ENCODE data around the gene CAMK4.

CAMK4 gene

DNA sequence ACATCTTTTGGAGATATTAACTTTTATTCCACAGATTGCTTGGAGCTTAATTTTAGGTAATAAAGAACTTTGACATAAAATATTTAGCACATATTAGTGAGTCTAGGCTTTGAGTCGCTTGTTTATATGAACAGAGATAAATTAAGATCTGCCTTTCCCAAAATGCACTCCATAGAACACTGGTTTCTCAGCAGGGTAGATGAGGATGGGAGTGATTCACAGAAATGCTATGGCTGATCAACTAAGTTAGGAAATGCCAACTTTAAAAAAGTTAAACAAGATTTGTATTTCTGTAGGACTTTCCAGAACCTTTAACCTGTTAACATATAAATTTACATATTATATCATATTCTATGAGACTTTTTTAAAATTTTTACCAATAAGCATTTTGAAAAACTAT is 222.9 kb downstream of the CAMK4 start:
- no peak for DNase-seq

DNA sequence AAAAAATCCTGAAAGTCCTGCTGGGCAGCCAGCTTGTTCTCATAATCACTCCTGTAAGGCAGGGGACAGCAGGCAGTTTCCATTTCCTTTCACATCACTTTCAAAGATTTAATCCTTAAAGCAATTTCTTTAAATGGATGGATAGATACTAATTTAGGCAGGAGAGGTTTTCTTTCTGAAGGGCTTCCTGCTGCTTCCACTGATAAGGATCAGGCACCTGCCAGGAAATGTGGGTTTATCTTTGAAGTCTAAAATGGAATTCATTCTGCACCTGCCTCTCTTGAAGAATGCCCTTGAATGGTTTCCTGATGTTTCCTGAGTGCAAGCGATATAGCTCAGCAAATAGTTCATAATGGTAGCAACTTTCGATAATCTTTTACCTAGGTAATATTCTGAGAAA is 223.6 kb downstream of the CAMK4 start:
- DNase-seq: no peak

DNA sequence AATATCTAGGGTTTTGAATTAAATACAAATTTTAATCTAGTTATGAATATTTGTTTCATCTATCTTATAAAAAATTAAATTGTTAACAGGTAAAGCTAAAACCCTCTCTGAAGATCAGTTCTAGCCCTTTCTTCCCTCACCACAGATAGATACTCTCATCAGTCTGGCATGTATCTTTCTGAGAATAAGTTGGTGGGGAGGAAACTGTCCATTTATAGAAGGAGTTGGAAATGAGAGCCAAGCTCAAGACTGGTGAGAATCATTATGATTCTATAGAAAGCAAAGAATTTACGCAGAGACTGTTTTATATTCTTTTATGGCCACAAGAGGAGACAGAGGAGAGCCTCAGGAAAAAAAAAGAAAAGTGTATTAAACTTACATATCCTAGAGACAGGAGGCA is 229.1 kb downstream of the CAMK4 start:
- DNase-seq: no peak

DNA sequence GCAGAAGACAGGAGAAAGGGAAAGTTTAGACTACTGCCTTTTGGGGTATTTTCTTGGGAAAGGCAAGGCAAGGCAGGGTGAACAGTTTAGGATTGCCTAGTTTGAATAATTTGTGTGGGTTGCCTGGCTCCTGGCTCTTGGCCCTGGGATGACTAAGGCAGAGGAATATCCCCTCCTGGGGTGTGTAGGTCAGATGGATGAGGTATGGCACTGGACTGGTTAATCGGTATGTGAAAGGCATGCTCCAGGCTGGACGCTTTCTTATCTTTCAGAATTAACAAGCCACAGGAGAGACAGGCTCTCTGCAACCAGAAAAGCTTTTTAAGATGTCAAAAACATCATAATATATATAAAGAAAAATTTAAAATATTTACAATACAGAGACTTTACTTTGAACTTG is 229.6 kb downstream of the CAMK4 start:
- DNase-seq: no peak

DNA sequence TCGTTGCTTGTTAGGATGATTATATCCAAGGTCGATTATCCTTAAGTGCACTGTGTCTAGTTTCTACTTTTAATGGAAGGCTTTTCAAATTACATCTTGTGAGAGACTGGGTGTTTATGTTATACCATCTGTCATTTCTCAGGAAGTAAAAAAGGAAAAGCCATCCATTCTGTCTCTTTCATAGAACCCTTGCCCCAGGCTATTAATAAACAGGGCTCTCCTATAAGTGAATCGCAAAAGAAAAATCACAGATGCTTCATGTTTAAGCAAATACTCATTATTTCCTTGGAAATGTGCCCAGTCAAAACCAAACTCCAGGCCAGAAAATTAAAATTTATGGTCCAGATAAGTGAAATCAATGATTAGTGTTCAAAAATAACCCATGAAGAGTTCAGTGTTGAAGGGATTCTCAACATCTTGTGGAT is 230.0 kb downstream of the CAMK4 start:
- DNase-seq: no peak

DNA sequence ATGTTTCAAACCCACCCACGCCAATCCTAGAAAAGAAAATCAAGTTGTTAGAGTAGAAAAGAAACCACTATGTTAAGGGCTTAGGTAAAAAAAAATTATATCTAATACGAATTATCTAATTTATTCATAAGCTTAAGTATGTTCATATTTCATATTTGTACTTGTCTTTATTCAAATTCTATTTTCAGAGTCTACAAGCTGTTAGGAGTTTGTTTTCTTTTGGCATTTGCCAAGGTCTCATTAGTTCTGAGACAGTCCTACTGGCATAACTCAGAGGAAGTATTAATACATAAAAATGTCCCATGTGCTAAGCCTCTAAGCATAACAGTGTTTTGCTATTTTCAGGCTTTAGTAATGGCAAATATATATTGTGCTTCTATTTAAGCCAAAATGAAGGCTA is 230.6 kb downstream of the CAMK4 start:
- DNase-seq: no peak

DNA sequence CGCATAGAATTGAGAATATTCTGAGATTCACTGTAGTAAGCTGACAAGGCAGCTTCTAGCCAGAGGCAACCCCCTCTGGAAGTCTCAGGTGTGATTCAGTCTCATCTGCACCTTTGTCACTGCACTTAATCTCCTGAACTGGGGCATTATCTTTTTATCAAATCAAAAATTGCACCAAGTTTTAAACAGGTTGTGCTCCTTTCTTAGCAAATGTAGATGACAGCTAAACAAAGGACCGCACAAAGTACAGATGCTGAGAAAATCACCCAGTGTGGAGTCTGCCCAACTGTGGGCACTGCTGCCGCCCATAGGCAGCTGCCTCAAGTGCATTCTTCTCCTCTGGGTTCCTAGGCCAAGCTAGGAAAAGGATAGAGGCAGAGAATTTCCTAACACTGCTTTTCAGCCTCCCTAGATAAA is 237.1 kb downstream of the CAMK4 start:
- DNase-seq: no peak

DNA sequence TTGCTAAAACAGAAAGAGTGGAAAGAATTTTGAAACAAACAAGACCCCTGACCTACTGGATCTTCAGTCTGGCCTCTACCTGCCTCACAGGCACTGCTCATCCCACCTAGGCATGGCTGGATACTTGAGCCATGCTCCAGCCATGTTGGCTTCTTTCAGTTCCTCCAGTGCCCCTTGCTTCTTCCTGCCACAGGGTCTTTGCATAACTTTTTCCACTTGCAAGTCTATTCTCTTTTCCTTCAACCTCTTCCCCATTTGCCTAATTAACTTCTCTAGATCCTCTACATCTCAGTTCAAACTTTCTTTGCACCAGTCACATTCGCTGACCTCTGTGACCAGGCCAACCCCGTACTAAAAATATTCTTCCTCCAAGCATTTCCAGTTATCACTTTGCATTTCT is 237.8 kb downstream of the CAMK4 start:
- no peak for DNase-seq

DNA sequence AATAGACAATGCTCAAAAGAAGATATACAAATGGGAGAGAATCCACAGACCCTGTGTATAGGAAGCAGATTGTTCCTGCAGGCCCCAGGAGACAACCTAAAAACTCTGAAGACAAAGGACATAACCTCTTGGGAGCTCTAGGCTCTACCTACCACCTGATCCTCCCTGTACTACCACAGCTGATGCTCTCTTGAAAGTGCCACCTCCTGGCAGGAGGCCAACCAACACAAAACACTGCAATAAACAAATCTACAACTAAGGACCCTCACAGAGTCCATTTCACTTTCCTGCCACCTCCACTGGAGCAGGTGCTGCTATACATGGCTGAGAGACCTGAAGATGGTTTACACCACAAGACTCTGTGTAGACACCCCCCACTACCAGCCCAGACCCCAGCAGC is 239.1 kb downstream of the CAMK4 start:
- DNase-seq: no peak

DNA sequence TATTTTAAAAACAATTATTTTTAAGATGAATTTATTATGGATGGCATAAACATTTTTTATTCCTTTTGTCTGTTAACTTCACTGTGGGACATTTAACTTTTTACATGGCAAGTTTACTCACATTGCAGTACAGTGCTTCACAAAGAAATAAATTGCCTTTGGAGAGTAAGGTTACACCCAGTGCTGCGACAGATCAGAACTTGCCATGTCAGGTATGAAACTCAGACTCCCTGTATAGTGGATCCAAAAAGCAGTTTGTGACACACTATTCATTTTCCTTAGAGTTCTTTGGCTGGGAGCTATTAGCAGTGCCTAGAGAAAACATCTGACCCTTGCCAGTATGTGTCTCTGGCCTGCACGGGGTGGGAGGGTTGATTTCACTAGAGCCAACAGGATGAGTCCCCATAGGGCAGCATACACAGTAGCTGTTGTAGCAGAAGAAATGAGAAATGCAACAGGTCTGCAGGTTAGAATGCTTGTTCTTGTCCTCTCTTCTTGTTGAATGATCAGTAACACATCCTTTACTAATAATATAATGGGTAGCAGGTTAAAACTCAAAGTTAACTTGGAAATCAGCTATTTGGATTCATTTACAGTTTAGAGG is 245.2 kb downstream of the CAMK4 start:
- no peak for DNase-seq

DNA sequence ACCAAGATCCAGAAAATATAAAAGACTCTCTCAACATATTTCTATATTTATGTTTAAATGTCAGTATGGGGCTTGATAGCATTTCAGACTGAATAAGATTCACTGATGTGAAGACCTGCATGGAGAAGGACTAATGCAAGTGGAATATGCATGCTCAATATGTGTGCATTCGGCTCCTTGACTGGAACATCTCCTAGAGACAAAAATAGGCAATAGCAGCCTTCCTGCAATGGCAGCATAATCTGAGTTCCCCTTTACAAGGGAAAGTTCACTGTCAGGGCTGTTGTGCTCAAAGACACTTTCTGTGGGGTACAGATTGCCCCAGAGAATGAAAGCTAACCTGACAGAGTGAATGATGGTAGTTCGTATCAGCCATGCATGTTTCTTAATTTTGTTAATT is 245.7 kb downstream of the CAMK4 start:
- DNase-seq: no peak

DNA sequence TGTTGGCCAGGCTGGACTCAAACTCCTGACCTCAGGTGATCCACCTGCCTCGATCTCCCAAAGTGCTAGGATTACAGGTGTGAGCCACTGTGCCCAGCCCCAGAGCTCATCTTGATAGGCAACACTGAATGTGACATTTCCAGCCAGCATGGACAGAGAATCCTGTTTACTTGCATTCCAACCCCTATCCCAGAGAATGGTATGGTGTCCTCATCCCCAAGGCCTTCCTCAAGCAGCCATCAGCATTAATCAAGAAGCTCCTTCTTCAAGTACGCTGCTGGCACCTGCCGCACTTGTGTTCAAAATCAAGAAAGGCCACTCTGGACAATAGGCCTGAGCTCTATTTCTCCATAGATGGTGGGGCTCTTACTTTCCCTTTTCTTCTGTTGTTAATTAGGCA is 247.9 kb downstream of the CAMK4 start:
- DNase-seq: no peak

DNA sequence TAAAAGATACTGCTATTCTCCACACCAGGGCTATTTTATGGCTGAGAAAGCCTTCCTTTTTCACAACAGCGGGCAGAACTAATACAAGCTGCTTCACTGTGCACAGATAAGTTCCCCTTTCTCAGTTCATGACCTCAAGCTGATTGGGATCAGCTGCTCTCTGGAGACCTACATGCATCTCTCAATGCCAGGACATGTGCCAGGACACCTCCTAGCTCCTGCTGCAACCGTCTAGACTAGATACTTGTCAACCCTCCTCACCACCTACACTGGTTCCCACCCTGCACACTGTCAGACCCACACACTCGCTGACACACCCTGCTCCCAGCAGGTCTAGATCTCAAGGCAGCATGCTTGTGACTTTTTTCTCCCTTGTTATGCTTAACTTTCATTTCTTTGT is 248.4 kb downstream of the CAMK4 start:
- no peak for DNase-seq

DNA sequence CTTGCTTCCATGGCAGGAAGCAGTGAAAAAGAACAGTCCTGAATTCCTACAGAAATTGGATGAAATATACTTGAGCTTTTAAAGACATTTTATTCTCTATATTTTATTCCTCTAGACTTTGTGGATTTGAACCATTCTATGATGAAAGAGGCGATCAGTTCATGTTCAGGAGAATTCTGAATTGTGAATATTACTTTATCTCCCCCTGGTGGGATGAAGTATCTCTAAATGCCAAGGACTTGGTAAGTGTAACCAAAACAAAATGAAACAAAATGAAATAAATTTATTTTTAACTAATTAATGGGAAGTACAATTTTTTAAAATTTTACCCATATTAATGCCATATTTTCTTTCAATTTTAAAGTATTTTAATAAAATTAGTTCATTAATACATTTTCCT is 254.1 kb downstream of the CAMK4 start:
- no peak for DNase-seq

DNA sequence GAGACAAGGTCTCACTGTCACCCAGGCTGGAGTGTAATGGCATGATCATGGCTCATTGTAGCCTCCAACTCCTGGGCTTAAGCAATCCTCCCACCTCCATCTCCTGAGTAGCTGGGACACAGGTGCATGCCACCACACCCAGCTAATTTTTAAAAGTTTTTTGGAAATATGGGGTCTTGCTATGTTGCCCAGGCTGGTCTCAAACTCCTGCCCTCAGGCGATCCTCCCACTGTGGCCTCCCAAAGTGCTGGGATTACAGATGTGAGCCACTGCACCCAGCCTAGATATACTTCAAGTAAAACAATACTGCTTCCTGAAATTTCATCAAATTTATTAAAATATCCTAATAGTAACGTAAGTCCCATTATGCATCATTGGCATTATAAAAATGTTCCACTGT is 254.7 kb downstream of the CAMK4 start:
- DNase-seq: no peak

DNA sequence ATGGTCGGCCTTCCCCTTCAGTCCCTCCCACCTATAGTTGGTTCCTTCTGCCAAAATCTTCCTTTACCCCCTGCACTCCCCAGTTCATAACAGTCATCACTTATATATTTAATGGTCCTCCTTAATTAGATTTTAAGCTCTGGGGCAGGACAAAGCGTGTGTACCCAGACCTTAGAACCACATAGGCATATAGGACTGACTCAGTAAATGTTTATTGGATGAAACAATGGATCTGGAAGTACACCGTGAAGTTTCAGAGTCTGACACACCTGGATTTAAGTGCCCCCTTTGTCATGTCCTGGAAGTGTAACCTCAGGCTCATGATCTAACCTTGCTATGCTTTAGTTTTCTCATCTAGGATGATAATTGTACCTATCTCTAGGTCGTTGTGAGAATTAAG is 256.2 kb downstream of the CAMK4 start:
- DNase-seq: no peak

DNA sequence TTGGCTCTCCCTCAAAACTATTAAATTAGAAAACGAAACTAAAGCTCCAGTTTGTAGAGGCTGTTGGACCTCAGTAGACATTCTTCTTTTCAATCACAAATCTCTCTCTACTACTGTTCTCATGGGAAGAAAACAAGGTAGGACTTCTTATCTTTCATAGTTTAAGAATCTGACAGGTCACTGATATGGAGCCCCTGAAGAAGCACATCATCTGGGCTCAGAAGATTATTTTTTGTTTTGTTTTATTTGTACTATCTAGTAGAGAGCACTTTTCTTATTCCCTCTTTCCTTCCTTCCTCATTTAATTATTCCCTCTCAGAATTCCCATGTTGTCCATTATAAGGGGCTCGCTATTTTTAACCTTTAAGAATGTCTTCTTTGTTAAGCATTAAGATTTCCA is 261.9 kb downstream of the CAMK4 start:
- no peak for DNase-seq

DNA sequence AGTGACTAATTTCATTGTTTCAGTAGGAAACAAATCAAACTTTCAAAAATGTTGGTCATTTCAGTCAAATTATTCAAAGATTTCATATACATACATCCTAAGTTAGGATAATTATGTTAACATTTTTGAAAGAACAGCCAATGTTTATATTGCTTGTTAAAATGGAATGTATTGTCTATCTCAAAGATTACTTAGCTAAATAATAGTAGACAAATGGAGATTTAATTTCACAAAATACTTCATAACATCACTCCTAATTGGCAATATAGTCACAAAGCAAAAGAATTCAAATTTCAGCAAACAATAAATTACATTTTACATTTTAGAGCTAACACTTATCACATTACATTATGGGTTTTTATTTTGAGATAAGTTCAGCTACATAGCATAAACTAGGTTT is 262.7 kb downstream of the CAMK4 start:
- no peak for DNase-seq

DNA sequence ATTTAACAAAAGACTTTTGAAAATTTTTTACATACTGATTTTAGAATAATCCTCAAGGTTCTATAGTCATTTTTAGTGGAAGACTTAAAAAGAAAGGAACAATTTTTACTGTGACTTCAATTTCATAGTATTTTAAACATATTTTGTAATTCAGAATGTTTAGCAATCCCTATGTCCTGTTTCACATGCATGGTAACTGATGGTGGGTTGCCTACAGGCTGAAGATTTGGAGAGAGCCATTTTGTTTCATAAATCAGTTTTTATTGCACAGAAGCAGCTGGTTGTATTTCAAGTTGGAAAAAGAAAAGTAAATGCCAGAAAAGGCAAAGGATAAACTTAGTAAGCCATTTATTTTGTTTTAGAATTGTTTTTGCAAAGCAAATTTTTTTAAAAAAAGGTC is 264.2 kb downstream of the CAMK4 start:
- no peak for DNase-seq

DNA sequence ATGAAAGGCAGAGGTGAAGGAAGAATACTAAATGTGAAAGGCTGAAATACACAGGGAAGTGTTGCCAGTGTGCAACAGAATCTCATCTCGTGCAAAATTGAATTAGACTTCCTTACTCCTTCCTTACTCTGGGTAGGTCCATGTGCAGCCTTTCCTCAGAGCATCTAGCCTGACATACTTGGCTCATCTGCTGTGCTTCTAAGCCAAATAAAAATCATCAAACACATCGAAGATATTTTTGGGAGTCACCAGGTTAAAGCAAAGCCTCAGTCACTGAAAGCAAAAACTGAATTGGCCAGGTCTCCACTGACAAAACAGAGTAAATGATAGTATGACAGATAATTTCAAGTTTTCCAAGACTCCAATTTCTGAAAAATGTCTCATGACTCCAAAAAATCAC is 268.8 kb downstream of the CAMK4 start:
- no peak for DNase-seq

DNA sequence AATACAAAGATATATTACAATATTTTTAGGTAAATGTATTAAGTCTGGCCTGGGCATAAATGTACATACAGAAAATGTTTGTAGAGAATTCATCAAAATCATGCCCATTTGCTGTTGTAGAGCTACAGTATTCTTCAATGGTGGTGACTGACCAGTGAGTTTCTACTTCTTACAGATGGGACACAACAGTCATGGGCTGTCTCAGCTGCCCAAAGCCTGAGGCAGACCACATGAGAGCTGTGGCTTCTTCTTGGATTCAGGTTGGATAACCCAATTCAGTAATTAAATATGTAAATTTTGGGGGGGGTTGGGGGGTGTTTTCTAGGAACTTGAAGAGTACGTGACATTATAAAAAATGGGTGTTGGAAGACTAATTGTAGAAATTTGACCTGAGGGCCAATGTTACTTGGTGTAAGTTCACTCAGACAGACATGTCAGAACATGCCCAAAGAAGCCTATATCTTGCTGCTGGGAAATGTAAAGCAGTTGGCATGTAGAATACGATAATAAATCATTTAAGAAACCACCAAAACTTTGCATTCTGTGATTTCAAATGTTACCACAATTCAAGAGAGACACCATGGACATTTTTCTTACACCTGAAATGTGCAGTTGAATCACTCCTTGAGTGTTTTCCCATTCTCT is 270.3 kb downstream of the CAMK4 start:
- DNase-seq: no peak

DNA sequence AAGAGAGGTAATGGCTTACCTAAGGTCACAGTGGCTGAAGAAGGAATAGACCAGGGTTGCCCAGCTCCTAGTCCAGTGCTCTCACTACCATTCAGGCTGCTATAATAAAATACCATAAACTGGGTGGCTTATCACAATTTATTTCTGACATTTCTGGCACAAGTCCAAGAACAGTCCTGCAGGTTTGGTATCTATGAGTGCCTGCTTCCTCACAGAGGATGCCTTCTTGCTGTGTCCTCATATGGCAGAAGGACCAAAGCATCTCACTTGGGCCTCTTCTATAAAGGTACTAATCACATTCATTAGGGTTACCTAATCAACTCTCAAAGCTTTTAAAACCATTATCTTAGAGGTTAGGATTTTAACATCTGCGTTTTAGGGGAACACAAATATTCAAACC is 271.0 kb downstream of the CAMK4 start:
- no peak for DNase-seq

DNA sequence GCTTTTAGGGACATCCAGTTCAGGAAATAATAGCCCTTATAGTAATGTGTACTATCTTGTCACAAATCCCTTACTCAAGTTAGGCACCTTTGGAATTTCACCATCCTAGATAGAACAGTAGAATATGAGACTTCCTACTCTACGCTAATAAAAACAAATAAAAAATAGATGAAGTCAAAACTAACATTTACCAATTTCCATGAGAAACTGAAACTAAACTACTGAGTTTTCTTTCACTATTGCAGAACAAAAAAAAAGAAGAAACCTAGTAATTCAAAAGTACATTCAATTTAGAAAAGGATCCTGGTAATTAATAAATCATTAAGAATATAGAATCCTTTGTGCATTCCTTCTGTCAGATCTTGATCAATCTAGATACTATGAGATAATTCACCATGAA is 274.2 kb downstream of the CAMK4 start:
- no peak for DNase-seq

DNA sequence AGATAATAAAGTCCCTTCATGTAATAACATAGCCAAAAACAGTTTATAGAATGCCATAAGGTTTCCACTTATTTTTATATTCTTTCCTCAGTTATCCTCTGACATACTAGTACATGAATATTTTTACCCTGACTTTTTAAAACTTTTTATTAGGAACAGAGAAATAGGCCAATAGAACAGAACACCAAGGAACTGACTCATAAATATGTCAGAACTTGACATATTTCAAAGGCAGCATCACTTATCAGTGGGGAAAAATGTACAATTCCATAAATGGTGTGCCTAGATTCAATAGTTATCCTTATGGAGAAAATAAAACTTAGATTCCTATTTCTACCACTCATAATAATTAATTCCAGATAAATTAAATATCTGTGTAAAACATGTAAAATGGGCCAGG is 278.8 kb downstream of the CAMK4 start:
- no peak for DNase-seq

DNA sequence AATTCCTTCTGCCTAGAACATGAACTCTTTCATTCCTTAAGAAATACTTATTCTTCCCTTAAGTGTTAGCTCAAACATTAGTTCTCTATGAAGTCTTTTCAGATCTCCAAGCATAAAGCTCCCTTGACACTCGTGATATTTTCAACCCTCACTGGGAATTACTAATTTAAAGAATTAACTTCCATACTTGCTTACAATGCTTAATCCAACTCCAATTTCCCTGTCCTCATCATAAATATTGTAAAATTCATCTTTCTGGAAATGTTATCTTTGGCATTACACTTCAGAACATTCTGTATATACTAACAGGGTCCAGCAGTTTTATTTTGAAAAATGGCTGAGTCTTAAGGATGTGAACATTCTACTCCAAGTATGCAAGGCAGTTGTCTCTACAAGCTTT is 280.9 kb downstream of the CAMK4 start:
- DNase-seq: no peak
